Anterior cingulate cortex (tissue), 58 donors: ENCODE results near the gene RBKS.
A peak's percentile ranks its signal among the peaks of the same experiment; 100 is the strongest.

Experiments used
- DNase-seq, 58 donors: peaks; one replicate each; lab custom pipeline; 2025; lab: John Stamatoyannopoulos, UW

RBKS gene

GRCh38 chr2:27890146-27890923 is at the start of gene RBKS, which contains the start of gene BABAM2:
Gene RBKS (minus strand): TSS chr2:27890387. CDS start chr2:27890345, 42 bp downstream.
Gene BABAM2 (plus strand): TSS chr2:27890729. CDS start chr2:27894557, 3,828 bp downstream.
- DNase-seq = peak in 57 of 58 donors; percentile 35 to 92 (median 75)

GRCh38 chr2:27935026-27935425 is 44.8 kb upstream of the RBKS start:
- DNase-seq = no peak

GRCh38 chr2:27932396-27932795 is 42.2 kb upstream of the RBKS start:
- DNase-seq = no peak

GRCh38 chr2:27931361-27931950 is 41.3 kb upstream of the RBKS start:
- DNase-seq = no peak

- DNase-seq = no peak
Measured at GRCh38 chr2:27929916-27930486, 39.8 kb upstream of the RBKS start.

- DNase-seq = no peak
Measured at GRCh38 chr2:27925766-27926472, 35.7 kb upstream of the RBKS start.

- DNase-seq = no peak
Measured at GRCh38 chr2:27922842-27923241, 32.7 kb upstream of the RBKS start.

GRCh38 chr2:27921880-27922547 is 31.8 kb upstream of the RBKS start:
- DNase-seq = no peak

GRCh38 chr2:27921424-27921823 is 31.2 kb upstream of the RBKS start:
- no peak for DNase-seq

- DNase-seq = no peak
Measured at GRCh38 chr2:27920148-27920885, 30.1 kb upstream of the RBKS start.

- DNase-seq = no peak
Measured at GRCh38 chr2:27916293-27916995, 26.3 kb upstream of the RBKS start.

GRCh38 chr2:27915874-27916273 is 25.7 kb upstream of the RBKS start:
- DNase-seq = no peak

- DNase-seq = peak in 1 of 58 donors; percentile 23
Measured at GRCh38 chr2:27915191-27915590, 25.0 kb upstream of the RBKS start.

- DNase-seq = no peak
Measured at GRCh38 chr2:27914805-27915175, 24.6 kb upstream of the RBKS start.

- no peak for DNase-seq
Measured at GRCh38 chr2:27914041-27914804, 24.0 kb upstream of the RBKS start.

- no peak for DNase-seq
Measured at GRCh38 chr2:27912512-27912911, 22.3 kb upstream of the RBKS start.

GRCh38 chr2:27911458-27912210 is 21.4 kb upstream of the RBKS start:
- no peak for DNase-seq

GRCh38 chr2:27909901-27910300 is 19.7 kb upstream of the RBKS start:
- DNase-seq = no peak
